Activated naive CD4-positive, alpha-beta T cell treated with anti-CD3 and anti-CD28 coated beads for 36 hours (primary cell): ENCODE measurements around the gene FAM53A. TPM values are rescaled to one million over a fixed set of nuclear protein-coding genes. Genes with fewer than 3 reads are reported as not detected.

Experiments used
- CTCF ChIA-PET: fragments of 350-600 bp; sonication (Branson Sonifier 250); formaldehyde crosslinking; loops from one replicate; lab custom pipeline; 2021; ENCODE audit warnings: antibody characterized with exemption; lab: Charles Lee
- DNase-seq: peaks from one replicate; pipeline ENCODE4 v3.0.0-alpha.2; 2020
- H3K27ac Mint-ChIP-seq: one replicate; pipeline ENCODE4 v1.8.0; 2021; ENCODE audit warnings: mild to moderate bottlenecking, mixed read lengths
- H3K27me3 Mint-ChIP-seq: one replicate; pipeline ENCODE4 v1.8.0; 2021; ENCODE audit warnings: low read depth, mixed read lengths
- H3K36me3 Mint-ChIP-seq: one replicate; pipeline ENCODE4 v1.8.0; 2021; ENCODE audit warnings: low read depth, mixed read lengths
- H3K4me1 Mint-ChIP-seq: one replicate; pipeline ENCODE4 v1.8.0; 2021; ENCODE audit warnings: low read depth, mixed read lengths
- H3K4me3 Mint-ChIP-seq: one replicate; pipeline ENCODE4 v1.8.0; 2021; ENCODE audit warnings: mild to moderate bottlenecking, moderate library complexity, mixed read lengths
- H3K9me3 Mint-ChIP-seq: one replicate; pipeline ENCODE4 v1.8.0; 2021; ENCODE audit warnings: mixed read lengths
- intact Hi-C: fragments of 100-400 bp; cut with micrococcal nuclease; formaldehyde crosslinking; loops from one replicate; pipeline ENCODE4 v1.15.1; 2023
- total RNA-seq, 2 experiments: library from RNA; stranded (reverse); gene quantifications; one replicate each; pipeline ENCODE4 v1.2.3, GENCODE V29; 2021

The FAM53A gene
- total RNA-seq, 2 experiments from 2014 or later = 2.6 to 3.0 TPM

DNA sequence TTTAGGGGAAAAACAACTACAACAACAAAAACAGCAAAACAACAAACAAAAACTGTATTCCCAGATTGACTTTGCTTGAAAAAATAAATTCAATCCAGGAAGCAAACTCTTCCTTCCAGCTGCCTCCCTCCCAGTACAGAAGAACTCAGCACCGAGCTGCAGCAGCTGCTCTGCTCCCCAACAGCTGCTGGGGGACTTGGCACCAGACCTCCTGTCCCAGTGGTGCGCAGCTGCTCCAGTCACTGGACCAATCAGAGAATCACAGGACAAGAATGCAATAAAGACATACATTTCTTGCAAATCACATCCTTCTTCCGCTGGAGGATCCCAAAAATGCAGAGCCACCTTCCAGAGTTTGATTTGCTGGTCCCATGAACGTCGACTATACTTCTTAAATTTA lies 11.8 kb upstream of the FAM53A start:
- H3K4me3 Mint-ChIP-seq = no peak overlapping the region
- H3K4me1 Mint-ChIP-seq = peaks cover 3% of the 10 kb centered on the region
- H3K27ac Mint-ChIP-seq = no peak overlapping the region
- H3K36me3 Mint-ChIP-seq = peaks cover 55% of the 10 kb centered on the region
- H3K9me3 Mint-ChIP-seq = no peaks in the 10 kb centered on the region
- H3K27me3 Mint-ChIP-seq = no peaks in the 10 kb centered on the region
- no peak for DNase-seq
- CTCF ChIA-PET = interaction anchor here (1.7 to 4.4 kb wide), 2 partner anchors 15 to 29 kb away, joined by 3 to 77 read pairs; partner anchors contain the start of gene SLBP
- intact Hi-C loops = no loop called here

DNA sequence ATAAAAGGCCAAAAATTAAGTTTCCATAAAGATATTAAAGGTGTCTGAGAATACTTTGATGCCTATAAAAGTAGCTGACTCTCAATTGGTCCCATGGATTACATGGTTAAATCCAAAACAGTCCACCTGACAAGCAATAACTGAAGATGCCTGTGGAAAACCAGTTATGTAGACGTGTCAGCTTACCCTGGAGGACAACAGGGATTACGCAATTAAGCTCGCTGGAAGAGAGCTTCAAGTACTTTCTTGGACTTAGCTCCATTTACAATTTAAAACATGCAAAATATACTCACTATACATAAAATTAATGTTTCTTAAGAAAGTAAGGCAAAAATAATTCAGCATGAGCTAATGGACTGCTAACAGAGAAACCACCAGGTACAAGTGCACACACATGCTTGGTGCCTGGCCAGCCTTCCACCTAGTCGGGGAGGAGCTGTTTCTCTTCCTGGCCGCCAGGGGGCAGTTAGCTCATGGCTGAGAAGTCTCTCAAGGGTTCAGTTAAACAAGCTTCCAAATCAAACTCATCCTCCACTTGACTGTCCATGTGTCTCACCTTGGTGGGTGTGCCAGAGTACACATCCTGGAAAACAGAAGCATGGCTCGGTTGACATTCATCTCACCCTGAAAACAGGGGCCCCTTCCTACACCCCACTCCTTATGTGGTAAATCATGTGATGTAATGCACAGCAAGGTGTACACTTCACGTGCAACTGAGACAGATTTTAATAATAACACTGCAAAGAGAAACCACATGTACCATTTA lies 9.2 kb upstream of the FAM53A start:
- intact Hi-C loops = loop anchor here (1.0 kb wide), 3 partner anchors 18 to 117 kb away; no protein-coding TSS in a partner anchor
- peak; percentile 80 for DNase-seq
- Mint-ChIP-seq H3K27ac (peak overlapping the region; percentile 25), H3K9me3 (no peaks in the 10 kb centered on the region), H3K36me3 (peaks cover 56% of the 10 kb centered on the region), H3K4me1 (peaks cover 3% of the 10 kb centered on the region), H3K27me3 (no peaks in the 10 kb centered on the region), H3K4me3 (no peak overlapping the region)
- CTCF ChIA-PET = interaction anchor here (0.5 to 4.9 kb wide), 30 partner anchors 8 to 778 kb away, joined by 3 to 77 read pairs (median 4); partner anchors contain the start of genes SLBP, TACC3 and TMEM129

DNA sequence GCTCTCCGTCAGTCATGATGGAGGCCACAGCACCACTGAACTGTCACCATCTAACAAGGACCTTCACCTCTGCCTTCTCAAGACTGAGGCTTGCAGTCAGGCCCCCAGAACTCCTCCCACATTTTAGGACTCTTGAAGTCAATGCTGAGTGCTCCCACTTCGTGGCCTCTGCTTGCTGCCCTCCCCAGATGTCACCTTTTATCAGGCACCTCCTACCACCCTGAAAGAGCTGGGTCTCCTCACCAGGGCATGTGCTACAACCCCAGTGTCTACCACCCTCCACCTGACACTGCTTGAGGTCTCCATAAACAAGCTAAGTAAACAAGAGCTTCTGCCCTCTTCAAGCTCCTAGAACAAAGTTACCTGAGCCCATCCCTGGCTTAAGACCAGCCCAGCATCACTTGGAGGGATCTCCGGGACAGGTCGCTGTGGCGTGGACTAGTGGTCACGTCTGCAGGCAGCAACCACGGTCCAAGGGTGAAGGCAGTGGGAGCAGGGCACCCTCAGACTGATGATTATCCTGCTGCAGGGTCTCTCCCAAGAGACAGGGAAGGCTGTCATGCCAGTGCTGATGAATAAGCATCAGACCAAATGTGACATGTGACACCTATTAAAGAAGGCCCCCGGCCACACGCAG lies 7.7 kb upstream of the FAM53A start:
- CTCF ChIA-PET = interaction anchor here (1.5 to 4.9 kb wide), 4 partner anchors 12 to 33 kb away, joined by 4 to 58 read pairs (median 24); no protein-coding TSS in a partner anchor
- Mint-ChIP-seq H3K4me1 (peaks cover 3% of the 10 kb centered on the region), H3K36me3 (peaks cover 50% of the 10 kb centered on the region), H3K4me3 (no peak overlapping the region), H3K27me3 (no peaks in the 10 kb centered on the region), H3K27ac (no peak overlapping the region), H3K9me3 (no peaks in the 10 kb centered on the region)
- intact Hi-C loops = no loop called here
- no peak for DNase-seq

DNA sequence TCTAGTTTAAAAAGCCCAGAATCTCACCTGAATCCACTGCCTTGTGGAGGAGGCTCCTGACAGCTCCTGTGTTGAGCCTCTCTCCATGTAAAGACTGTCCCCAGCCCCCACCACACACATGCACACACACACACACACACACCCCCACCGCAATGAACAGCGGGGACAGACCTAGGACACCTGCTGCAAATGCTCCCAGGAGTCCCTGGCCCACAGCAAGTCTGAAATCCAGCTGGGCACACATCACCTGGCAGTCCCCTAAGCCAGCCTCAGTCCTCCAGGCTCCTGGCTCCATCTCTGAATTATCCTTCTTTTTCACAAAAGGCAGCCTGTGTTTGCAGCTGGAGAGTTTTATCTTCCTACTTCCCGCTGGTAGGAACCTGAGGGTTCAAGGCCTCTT lies 6.6 kb upstream of the FAM53A start:
- no peaks in the 10 kb centered on the region for H3K9me3 Mint-ChIP-seq
- peaks cover 3% of the 10 kb centered on the region for H3K4me1 Mint-ChIP-seq
- no peak for DNase-seq
- peaks cover 46% of the 10 kb centered on the region for H3K36me3 Mint-ChIP-seq
- CTCF ChIA-PET = interaction anchor here (0.6 to 4.9 kb wide), 3 partner anchors 18 to 65 kb away, joined by 3 to 58 read pairs (median 4); no protein-coding TSS in a partner anchor
- no peak overlapping the region for H3K4me3 Mint-ChIP-seq
- no peak overlapping the region for H3K27ac Mint-ChIP-seq
- no peaks in the 10 kb centered on the region for H3K27me3 Mint-ChIP-seq
- intact Hi-C loops = no loop called here

DNA sequence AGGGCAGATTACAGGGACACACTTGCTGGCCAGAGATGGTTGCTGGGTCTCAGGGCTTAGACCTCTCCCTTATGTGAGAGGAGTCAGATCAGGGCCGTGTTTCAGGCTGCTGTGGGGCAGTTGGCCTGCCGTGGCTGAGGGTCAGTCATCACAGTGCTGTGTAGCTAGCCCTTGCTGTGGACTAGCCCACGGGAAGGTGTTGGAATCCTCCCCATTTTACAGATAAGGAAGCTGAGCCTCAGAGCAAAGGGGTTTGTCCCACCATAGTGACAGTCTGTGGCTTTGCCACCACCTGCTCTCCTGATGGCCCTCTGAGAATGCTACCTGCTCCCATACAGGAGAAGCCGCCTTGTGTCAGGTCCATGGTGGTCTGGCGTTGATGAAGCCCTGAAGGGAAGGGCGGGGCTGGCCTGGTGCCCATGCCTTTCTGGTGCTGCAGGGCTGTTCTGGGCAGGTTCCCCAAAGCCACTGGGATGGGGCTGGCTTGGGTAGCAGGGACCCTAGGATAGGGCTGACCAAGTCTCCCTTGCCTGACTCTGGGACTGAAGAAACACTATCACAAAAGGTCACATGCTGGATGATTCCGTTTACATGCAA lies 2.4 kb upstream of the FAM53A start:
- peaks cover 12% of the 10 kb centered on the region for H3K4me1 Mint-ChIP-seq
- intact Hi-C loops = no loop called here
- H3K9me3 Mint-ChIP-seq = no peaks in the 10 kb centered on the region
- H3K4me3 Mint-ChIP-seq = peak overlapping the region; percentile 28
- H3K27me3 Mint-ChIP-seq = no peaks in the 10 kb centered on the region
- no peak for DNase-seq
- peaks cover 16% of the 10 kb centered on the region for H3K36me3 Mint-ChIP-seq
- no peak overlapping the region for H3K27ac Mint-ChIP-seq
- CTCF ChIA-PET = interaction anchor here (0.6 kb wide), 1 partner anchor 15 kb away, joined by 3 read pairs; no protein-coding TSS in a partner anchor

DNA sequence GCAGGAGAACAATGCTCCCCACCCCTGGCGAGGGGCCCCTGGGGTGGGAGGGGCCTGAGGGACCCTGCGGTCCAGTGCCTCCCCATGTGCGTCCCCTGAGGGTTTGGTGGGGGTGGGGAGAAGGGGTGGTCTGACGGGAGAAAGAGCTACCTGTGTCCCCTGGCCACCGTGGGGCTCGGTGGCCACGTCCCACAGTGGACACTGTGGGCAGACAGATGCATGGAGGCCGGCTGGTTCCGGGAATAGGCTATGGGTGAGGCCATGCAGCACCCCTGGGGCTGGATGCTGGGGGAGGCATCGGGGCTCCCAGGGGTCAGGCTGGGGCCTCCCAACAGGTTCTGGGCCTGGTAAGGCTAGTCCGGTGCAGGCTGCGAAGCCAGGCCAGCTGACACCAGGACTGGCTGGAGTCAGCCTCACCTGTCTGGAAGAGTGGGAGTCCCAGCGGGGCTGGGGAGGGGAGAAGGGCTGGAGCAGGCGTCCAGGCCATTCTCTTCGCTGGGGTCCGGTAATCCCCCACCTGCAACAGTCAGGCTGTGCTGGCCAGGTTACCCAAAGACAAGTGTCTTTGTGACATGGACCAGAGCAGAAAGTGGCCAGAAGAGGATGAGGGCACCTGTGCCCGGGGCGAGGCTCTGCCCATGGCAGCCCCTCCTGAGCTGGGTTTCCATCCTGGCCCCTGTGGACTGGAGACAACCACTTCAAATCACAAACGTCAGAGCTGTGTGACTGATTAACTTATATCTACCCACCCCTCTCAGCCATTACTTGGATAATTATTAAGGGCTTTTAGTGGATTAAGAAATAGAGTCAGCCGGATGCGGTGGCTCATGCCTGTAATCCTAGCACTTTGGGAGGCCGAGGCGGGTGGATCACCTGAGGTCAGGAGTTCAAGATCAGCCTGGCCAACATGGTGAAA lies 1.4 kb upstream of the FAM53A start:
- intact Hi-C loops = loop anchor here (2.0 kb wide), 2 partner anchors 35 to 105 kb away; partner anchors contain the start of genes TACC3 and TMEM129
- H3K4me3 Mint-ChIP-seq = no peak overlapping the region

DNA sequence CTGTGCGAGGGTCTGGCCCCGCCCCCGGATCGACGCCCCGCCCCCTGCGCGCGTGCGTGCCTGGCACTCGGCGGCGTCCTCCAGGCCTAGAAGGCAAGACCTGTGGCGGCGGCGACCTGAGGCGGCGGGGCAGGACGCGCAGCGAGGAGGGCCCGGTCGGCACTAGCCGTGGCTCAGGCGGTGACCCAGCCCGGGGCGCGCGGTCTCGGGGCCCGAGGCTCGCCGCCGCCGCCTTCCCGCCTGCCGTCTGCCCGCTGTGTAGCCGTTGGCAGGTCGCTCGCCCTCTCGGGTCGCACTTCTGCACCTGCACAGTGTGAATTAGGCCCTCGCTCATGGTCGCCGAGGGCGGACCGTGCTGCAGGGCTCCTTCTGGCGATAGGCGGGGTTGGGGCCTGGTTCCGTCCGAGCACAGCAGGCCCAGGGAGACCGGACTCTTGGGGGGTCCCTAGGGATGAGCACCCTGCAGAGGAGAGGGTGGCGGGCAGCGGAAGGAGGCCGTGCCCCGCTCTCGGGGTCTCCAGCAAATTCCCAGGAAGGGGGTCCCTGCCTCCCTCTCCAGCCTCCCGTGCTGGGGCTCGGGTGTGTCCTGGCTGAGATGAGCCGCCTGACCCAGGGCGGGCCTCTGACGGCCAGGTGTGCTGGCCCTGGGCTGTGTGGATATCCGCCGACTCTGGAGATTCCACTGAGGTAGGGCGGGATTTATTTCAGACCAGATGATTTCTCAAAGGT lies 557 bp upstream of the FAM53A start:
- DNase-seq = peak; percentile 94
- Mint-ChIP-seq H3K9me3 (no peaks in the 10 kb centered on the region), H3K36me3 (peaks cover 3% of the 10 kb centered on the region), H3K4me3 (peak overlapping the region; percentile 36), H3K4me1 (peaks cover 12% of the 10 kb centered on the region), H3K27ac (no peak overlapping the region), H3K27me3 (no peaks in the 10 kb centered on the region)
- CTCF ChIA-PET = interaction anchor here (1.0 kb wide), 1 partner anchor 9 kb away, joined by 3 read pairs; no protein-coding TSS in a partner anchor
- intact Hi-C loops = loop anchor here (1.0 to 5.0 kb wide), 5 partner anchors 28 to 977 kb away; partner anchors contain the start of genes GAK, PCGF3, SLBP and TACC3

More for the DNA sequence above, 1.4 kb upstream of the FAM53A start:
- no peaks in the 10 kb centered on the region for H3K9me3 Mint-ChIP-seq
- H3K27ac Mint-ChIP-seq = no peak overlapping the region
- H3K4me1 Mint-ChIP-seq = peaks cover 12% of the 10 kb centered on the region
- no peak for DNase-seq
- CTCF ChIA-PET = interaction anchor here (1.0 kb wide), 1 partner anchor 8 kb away, joined by 3 read pairs; no protein-coding TSS in a partner anchor
- no peaks in the 10 kb centered on the region for H3K27me3 Mint-ChIP-seq
- H3K36me3 Mint-ChIP-seq = peaks cover 7% of the 10 kb centered on the region

DNA sequence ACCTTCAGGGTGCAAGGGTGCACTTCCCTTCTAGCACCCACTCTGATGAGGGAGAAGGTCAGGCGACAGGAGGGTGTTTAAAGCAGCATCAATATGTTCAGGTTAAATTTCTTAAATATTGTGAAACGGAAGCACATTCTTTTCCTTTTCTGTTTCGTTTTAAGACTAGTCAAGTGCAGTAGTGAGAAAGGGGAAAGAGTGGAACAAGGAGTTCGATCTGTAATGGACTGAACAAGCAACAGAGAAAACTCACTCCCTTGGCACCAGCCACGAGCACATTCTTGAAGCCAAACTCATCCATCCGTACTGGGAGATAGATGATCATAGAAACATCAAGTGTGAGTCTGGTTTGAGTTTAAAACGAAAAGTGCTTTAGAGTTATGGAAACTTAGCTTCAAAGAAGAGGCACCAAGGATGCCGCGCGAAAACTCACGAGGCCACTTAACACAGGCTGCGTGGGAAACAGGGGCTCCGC lies 815 bp downstream of the FAM53A start:
- H3K4me3 Mint-ChIP-seq = peak overlapping the region; percentile 81
- no peaks in the 10 kb centered on the region for H3K36me3 Mint-ChIP-seq
- no peak overlapping the region for H3K27ac Mint-ChIP-seq
- H3K27me3 Mint-ChIP-seq = no peaks in the 10 kb centered on the region
- no peaks in the 10 kb centered on the region for H3K9me3 Mint-ChIP-seq
- intact Hi-C loops = loop anchor here (5.0 kb wide), 2 partner anchors 751 to 976 kb away; partner anchors contain the start of genes GAK, PCGF3 and TMEM175
- no peak for DNase-seq
- peaks cover 12% of the 10 kb centered on the region for H3K4me1 Mint-ChIP-seq
- CTCF ChIA-PET = interaction anchor here (0.7 to 1.9 kb wide), 2 partner anchors 10 to 423 kb away, joined by 3 to 6 read pairs; no protein-coding TSS in a partner anchor

DNA sequence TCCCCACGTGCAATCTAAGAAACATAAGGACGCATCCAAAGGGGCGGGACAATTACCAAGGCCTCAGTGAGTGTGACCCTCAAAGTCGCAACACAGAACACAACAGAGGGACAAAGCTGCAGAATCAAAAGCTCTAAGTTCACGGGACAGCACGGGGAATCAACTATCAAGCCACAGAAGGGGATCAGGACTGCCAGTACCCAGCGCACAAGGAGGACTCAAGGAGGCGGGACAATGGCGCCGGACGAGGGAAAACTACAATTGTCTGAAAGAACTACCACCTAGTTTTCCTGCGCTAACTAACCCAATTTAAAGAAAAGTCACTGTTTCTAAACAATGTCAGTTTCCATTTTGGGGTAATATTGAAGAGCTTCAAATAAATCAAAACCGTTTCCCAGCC lies 1.3 kb downstream of the FAM53A start:
- H3K9me3 Mint-ChIP-seq = no peaks in the 10 kb centered on the region
- peak overlapping the region; percentile 81 for H3K4me3 Mint-ChIP-seq
- CTCF ChIA-PET = interaction anchor here (1.9 kb wide), 1 partner anchor 11 kb away, joined by 6 read pairs; no protein-coding TSS in a partner anchor
- intact Hi-C loops = loop anchor here (5.0 kb wide), 2 partner anchors 751 to 976 kb away; partner anchors contain the start of genes GAK, PCGF3 and TMEM175
- peak overlapping the region; percentile 33 for H3K27ac Mint-ChIP-seq
- H3K27me3 Mint-ChIP-seq = no peaks in the 10 kb centered on the region
- H3K4me1 Mint-ChIP-seq = peaks cover 12% of the 10 kb centered on the region
- DNase-seq = no peak
- no peaks in the 10 kb centered on the region for H3K36me3 Mint-ChIP-seq

DNA sequence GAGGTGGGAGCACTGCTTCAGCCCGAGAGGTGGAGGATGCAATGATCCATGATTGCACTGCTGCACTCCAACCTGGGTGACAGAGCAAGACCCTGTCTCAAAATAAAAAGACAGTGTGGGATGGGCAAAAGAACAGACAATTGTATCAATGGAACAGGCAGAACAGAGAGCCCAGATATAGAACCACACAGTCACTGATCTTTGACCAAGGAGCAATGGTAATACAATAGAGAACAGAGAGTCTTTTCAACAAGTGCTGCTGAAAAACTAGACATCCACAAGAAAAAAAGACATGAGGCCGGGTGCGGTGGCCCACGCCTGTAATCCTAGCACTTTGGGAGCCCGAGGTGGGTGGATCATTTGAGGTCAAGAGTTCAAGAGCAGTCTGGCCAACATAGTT lies 5.9 kb downstream of the FAM53A start:
- no peak for DNase-seq
- H3K4me3 Mint-ChIP-seq = no peak overlapping the region
- no peaks in the 10 kb centered on the region for H3K36me3 Mint-ChIP-seq
- CTCF ChIA-PET = interaction anchor here (2.7 kb wide), 1 partner anchor 15 kb away, joined by 9 read pairs; no protein-coding TSS in a partner anchor
- H3K27ac Mint-ChIP-seq = no peak overlapping the region
- intact Hi-C loops = no loop called here
- H3K4me1 Mint-ChIP-seq = peaks cover 9% of the 10 kb centered on the region
- H3K9me3 Mint-ChIP-seq = no peaks in the 10 kb centered on the region
- H3K27me3 Mint-ChIP-seq = no peaks in the 10 kb centered on the region
